Trophoblast cell (in vitro differentiated cells and primary cell): ENCODE measurements around the gene MVP. TPM values are rescaled to one million over a fixed set of nuclear protein-coding genes. Genes with fewer than 3 reads are reported as not detected.
"Not testable (repeated sequence)": the region's sequence is repeated elsewhere in the genome, so short reads cannot be mapped to it uniquely, and the experiment has no call there.

Experiments
- DNase-seq, 2 donors: peaks; one replicate each; pipeline ENCODE4 v3.0.0-alpha.2; 2016
- H2AFZ ChIP-seq: 2 replicates; pipeline ENCODE4 v1.6.1; 2013; ENCODE audit warnings: low read length, moderate library complexity, mild to moderate bottlenecking; ENCODE audit not compliant: insufficient read depth, poor library complexity
- H2AK5ac ChIP-seq: 2 replicates; pipeline ENCODE4 v1.6.1; 2013; ENCODE audit warnings: mild to moderate bottlenecking, low read length
- H2BK120ac ChIP-seq: 2 replicates; pipeline ENCODE4 v1.6.1; 2013; ENCODE audit warnings: low read length, mild to moderate bottlenecking, moderate library complexity; ENCODE audit not compliant: insufficient read depth, poor library complexity
- H2BK12ac ChIP-seq: 2 replicates; pipeline ENCODE4 v1.6.1; 2013; ENCODE audit warnings: mild to moderate bottlenecking, low read length, moderate library complexity
- H2BK5ac ChIP-seq: 2 replicates; pipeline ENCODE4 v1.6.1; 2013; ENCODE audit warnings: low read length, low read depth, moderate library complexity, mild to moderate bottlenecking; ENCODE audit not compliant: poor library complexity
- H3K14ac ChIP-seq: 2 replicates; pipeline ENCODE4 v1.6.1; 2013; ENCODE audit warnings: mild to moderate bottlenecking, low read length
- H3K18ac ChIP-seq: 2 replicates; pipeline ENCODE4 v1.6.1; 2013; ENCODE audit warnings: mild to moderate bottlenecking, low read length
- H3K23ac ChIP-seq: 2 replicates; pipeline ENCODE4 v1.6.1; 2013; ENCODE audit warnings: low read length
- H3K27ac ChIP-seq: 2 replicates; pipeline ENCODE4 v1.5.1; 2013; ENCODE audit warnings: low read depth, mild to moderate bottlenecking, inconsistent platforms, low read length, moderate library complexity
- H3K27me3 ChIP-seq: 2 replicates; pipeline ENCODE4 v1.6.1; 2013; ENCODE audit warnings: inconsistent platforms, mild to moderate bottlenecking, low read length, moderate library complexity; ENCODE audit not compliant: insufficient read depth
- H3K36me3 ChIP-seq, 2 experiments: 1 replicate in 1 of 2; 2 replicates in 1 of 2; pipeline ENCODE4 v1.6.1; 2013; ENCODE audit warnings: low read length in 2 of 2, mild to moderate bottlenecking in 2 of 2, moderate library complexity in 1 of 2; ENCODE audit not compliant: insufficient read depth in 2 of 2, control insufficient read depth in 1 of 2
- H3K4ac ChIP-seq: 2 replicates; pipeline ENCODE4 v1.6.1; 2013; ENCODE audit warnings: low read depth, mild to moderate bottlenecking, low read length, moderate library complexity
- H3K4me1 ChIP-seq, 2 experiments: 1 replicate in 1 of 2; 2 replicates in 1 of 2; pipeline ENCODE4 v1.6.1; 2013; ENCODE audit warnings: low read length in 2 of 2, mild to moderate bottlenecking in 2 of 2, moderate library complexity in 1 of 2; ENCODE audit not compliant: insufficient read depth in 2 of 2, control insufficient read depth in 1 of 2
- H3K4me2 ChIP-seq: 2 replicates; pipeline ENCODE4 v1.6.1; 2013; ENCODE audit warnings: inconsistent platforms, mild to moderate bottlenecking, low read length, moderate library complexity
- H3K4me3 ChIP-seq: 2 replicates; pipeline ENCODE4 v1.5.1; 2013; ENCODE audit warnings: mild to moderate bottlenecking, low read depth, low read length, inconsistent platforms
- H3K79me1 ChIP-seq: one replicate; pipeline ENCODE4 v1.6.1; 2013; ENCODE audit warnings: low read length
- H3K79me2 ChIP-seq: 2 replicates; pipeline ENCODE4 v1.6.1; 2013; ENCODE audit warnings: low read length, mild to moderate bottlenecking; ENCODE audit not compliant: control insufficient read depth, insufficient read depth, poor library complexity
- H3K9ac ChIP-seq: 2 replicates; pipeline ENCODE4 v1.6.1; 2013; ENCODE audit warnings: mild to moderate bottlenecking, low read length
- H3K9me3 ChIP-seq: 2 replicates; pipeline ENCODE4 v1.6.1; 2013; ENCODE audit warnings: low read depth, mild to moderate bottlenecking, control low read depth, inconsistent platforms, low read length; ENCODE audit not compliant: insufficient read depth
- H4K12ac ChIP-seq: 2 replicates; pipeline ENCODE4 v1.6.1; 2013; ENCODE audit warnings: low read depth, mild to moderate bottlenecking, low read length, moderate library complexity
- H4K8ac ChIP-seq: 2 replicates; pipeline ENCODE4 v1.6.1; 2013; ENCODE audit warnings: low read depth, mild to moderate bottlenecking, low read length, moderate library complexity
- H4K91ac ChIP-seq: one replicate; pipeline ENCODE4 v1.6.1; 2013; ENCODE audit warnings: low read depth, mild to moderate bottlenecking, low read length, moderate library complexity
- WGBS: extraction: QIAGEN DNeasy Blood & Tissue Kit; methylation state at CpG from one replicate; pipeline ENCODE4 v1.1.7; 2013; ENCODE audit warnings: missing lambda C conversion rate; ENCODE audit not compliant: insufficient read length, insufficient coverage; ENCODE audit errors: extremely low coverage; 5-methylcytosine and 5-hydroxymethylcytosine counted together
- polyA plus RNA-seq: library from polyadenylated mRNA; stranded (reverse); fragments of 200-250 nt; gene quantifications from 2 replicates; pipeline ENCODE4 v1.2.3, GENCODE V29; 2013

MVP gene
- polyA plus RNA-seq = 24.4 and 24.5 TPM in 2 replicates

- peaks cover 11 to 13% of the 10 kb centered on the region in 2 experiments for H3K36me3 ChIP-seq
- H2BK120ac ChIP-seq = peak within 1 kb of the TSS; percentile 10
- no peak within 1 kb of the TSS for H4K8ac ChIP-seq
- H3K79me1 ChIP-seq = peaks cover 15% of the 10 kb centered on the region
- no peak within 1 kb of the TSS for H3K4me2 ChIP-seq
- no peaks in the 10 kb centered on the region for H3K9me3 ChIP-seq
- WGBS = no CpG with 5 or more reads among the region's 4 CpGs
- peak within 1 kb of the TSS; percentile 52 for H3K27ac ChIP-seq
- H3K23ac ChIP-seq = no peak within 1 kb of the TSS
- H2BK12ac ChIP-seq = no peak within 1 kb of the TSS
- peak within 1 kb of the TSS; percentile 50 for H4K12ac ChIP-seq
- H2AK5ac ChIP-seq = no peak within 1 kb of the TSS
- peak within 1 kb of the TSS; percentile 38 for H2BK5ac ChIP-seq
- H3K9ac ChIP-seq = no peak within 1 kb of the TSS
- H3K27me3 ChIP-seq = no peaks in the 10 kb centered on the region
- peaks cover 5 to 8% of the 10 kb centered on the region in 2 experiments for H3K4me1 ChIP-seq
- H3K4ac ChIP-seq = peak within 1 kb of the TSS; percentile 21
- DNase-seq = peak; percentile 67 to 71
- H2AFZ ChIP-seq = no peak within 1 kb of the TSS
- peak within 1 kb of the TSS; percentile 38 for H3K18ac ChIP-seq
- H3K14ac ChIP-seq = peak within 1 kb of the TSS; percentile 51
- no peak within 1 kb of the TSS for H3K4me3 ChIP-seq
- peaks cover 10% of the 10 kb centered on the region for H3K79me2 ChIP-seq
- peak within 1 kb of the TSS; percentile 37 for H4K91ac ChIP-seq
These were observed at the start of gene MVP for GRCh38 chr16:29820271-29820701. MVP (plus strand) TSS chr16:29820462; CDS start chr16:29830550, 10,088 bp downstream.

- not testable (repeated sequence) for H4K8ac ChIP-seq, H3K4ac ChIP-seq, H2BK12ac ChIP-seq, H3K27me3 ChIP-seq, H3K9ac ChIP-seq, H3K79me2 ChIP-seq, H4K91ac ChIP-seq, H3K18ac ChIP-seq, H3K4me1 ChIP-seq, H3K4me3 ChIP-seq, DNase-seq, H3K36me3 ChIP-seq, H2AK5ac ChIP-seq, H2BK5ac ChIP-seq, H3K79me1 ChIP-seq, H3K4me2 ChIP-seq, H3K14ac ChIP-seq, H3K27ac ChIP-seq, H2BK120ac ChIP-seq, H2AFZ ChIP-seq, H3K9me3 ChIP-seq, H4K12ac ChIP-seq, H3K23ac ChIP-seq
- WGBS = no CpG with 5 or more reads among the region's 7 CpGs
These were observed 47.9 kb upstream of the MVP start for GRCh38 chr16:29772330-29772729.

GRCh38 chr16:29774730-29775129 lies 45.5 kb upstream of the MVP start:
- Histone ChIP-seq H3K4me3 (no peak overlapping the region), H3K9me3 (no peaks in the 10 kb centered on the region), H3K79me1 (peaks cover 10% of the 10 kb centered on the region), H4K12ac (no peak overlapping the region), H3K36me3 (no peaks in the 10 kb centered on the region), H2BK5ac (no peak overlapping the region), H3K9ac (no peak overlapping the region), H3K27me3 (no peaks in the 10 kb centered on the region), H3K27ac (no peak overlapping the region), H4K91ac (peak overlapping the region; percentile 3), H4K8ac (no peak overlapping the region), H3K18ac (no peak overlapping the region), H3K4me2 (no peak overlapping the region), H3K4me1 (peaks cover 15 to 22% of the 10 kb centered on the region in 2 experiments), H2BK120ac (no peak overlapping the region), H3K4ac (no peak overlapping the region), H2BK12ac (peak overlapping the region; percentile 11), H3K79me2 (no peaks in the 10 kb centered on the region), H2AFZ (no peak overlapping the region), H3K23ac (no peak overlapping the region), H2AK5ac (no peak overlapping the region), H3K14ac (no peak overlapping the region)
- no CpG with 5 or more reads among the region's 5 CpGs for WGBS
- DNase-seq = no peak

- H2BK120ac ChIP-seq = no peak overlapping the region
- H3K4me2 ChIP-seq = no peak overlapping the region
- H3K9me3 ChIP-seq = no peaks in the 10 kb centered on the region
- no peak overlapping the region for H3K4me3 ChIP-seq
- no peak overlapping the region for H3K4ac ChIP-seq
- H3K23ac ChIP-seq = no peak overlapping the region
- peaks cover 19% of the 10 kb centered on the region for H3K79me1 ChIP-seq
- H3K14ac ChIP-seq = no peak overlapping the region
- no peaks in the 10 kb centered on the region for H3K79me2 ChIP-seq
- peaks cover 25 to 30% of the 10 kb centered on the region in 2 experiments for H3K4me1 ChIP-seq
- H4K12ac ChIP-seq = no peak overlapping the region
- no peak overlapping the region for H2BK5ac ChIP-seq
- no peaks in the 10 kb centered on the region for H3K27me3 ChIP-seq
- H3K18ac ChIP-seq = no peak overlapping the region
- no CpG with 5 or more reads among the region's 4 CpGs for WGBS
- no peak overlapping the region for H3K27ac ChIP-seq
- no peak overlapping the region for H2AFZ ChIP-seq
- H4K8ac ChIP-seq = no peak overlapping the region
- H2AK5ac ChIP-seq = no peak overlapping the region
- no peak overlapping the region for H2BK12ac ChIP-seq
- no peak overlapping the region for H4K91ac ChIP-seq
- no peak for DNase-seq
- H3K9ac ChIP-seq = no peak overlapping the region
- no peaks in the 10 kb centered on the region for H3K36me3 ChIP-seq
These were observed 44.4 kb upstream of the MVP start for GRCh38 chr16:29775742-29776408.
